Left forelimb (tissue), 1 donor: ENCODE results near the gene CD52.
A peak's percentile ranks its signal among the peaks of the same experiment; 100 is the strongest.
"Not testable (repeated sequence)": the region's sequence is repeated elsewhere in the genome, so short reads cannot be mapped to it uniquely, and the experiment has no call there.

Experiments used
- DNase-seq: peaks from one replicate; pipeline ENCODE4 v3.0.0-alpha.2; 2018; ENCODE audit warnings: low spot score

CD52 gene

GRCh38 chr1:26302733-26303405 lies 14.9 kb upstream of the CD52 start:
- no peak for DNase-seq

GRCh38 chr1:26305667-26306289 lies 12.0 kb upstream of the CD52 start:
- no peak for DNase-seq

GRCh38 chr1:26306290-26307229 lies 11.2 kb upstream of the CD52 start, which contains the start of gene UBXN11:
Gene UBXN11, minus strand, starts transcription at chr1:26306636. Its CDS starts 3,753 bp downstream, at chr1:26302883.
- peak; percentile 87 for DNase-seq

- no peak for DNase-seq
These were observed 10.4 kb upstream of the CD52 start for GRCh38 chr1:26307363-26307781.

- not testable (repeated sequence) for DNase-seq
These were observed 9.5 kb upstream of the CD52 start for GRCh38 chr1:26307966-26308899.

- no peak for DNase-seq
These were observed 3.3 kb upstream of the CD52 start for GRCh38 chr1:26314501-26314900.

- no peak for DNase-seq
These were observed 1.6 kb upstream of the CD52 start for GRCh38 chr1:26315874-26316850.

GRCh38 chr1:26317146-26317545 lies 612 bp upstream of the CD52 start:
- DNase-seq, result no peak

- no peak for DNase-seq
These were observed 743 bp downstream of the CD52 start for GRCh38 chr1:26318338-26319064.

- no peak for DNase-seq
These were observed 3.1 kb downstream of the CD52 start for GRCh38 chr1:26320896-26321295.

- peak; percentile 89 for DNase-seq
These were observed 3.7 kb downstream of the CD52 start for GRCh38 chr1:26321315-26322041.

- DNase-seq, result no peak
These were observed 4.2 kb downstream of the CD52 start for GRCh38 chr1:26322042-26322331.

GRCh38 chr1:26323382-26323781 lies 5.6 kb downstream of the CD52 start:
- no peak for DNase-seq

GRCh38 chr1:26324550-26324949 lies 6.8 kb downstream of the CD52 start:
- DNase-seq, result no peak

GRCh38 chr1:26327956-26328362 lies 10.2 kb downstream of the CD52 start:
- DNase-seq, result no peak

GRCh38 chr1:26328597-26328996 lies 10.8 kb downstream of the CD52 start:
- DNase-seq, result no peak

GRCh38 chr1:26329380-26329779 lies 11.6 kb downstream of the CD52 start:
- not testable (repeated sequence) for DNase-seq

GRCh38 chr1:26330276-26330675 lies 12.5 kb downstream of the CD52 start:
- DNase-seq, result no peak

GRCh38 chr1:26333312-26333711 lies 15.6 kb downstream of the CD52 start:
- DNase-seq, result not testable (repeated sequence)
